H1 (cell line): Measurements from ENCODE around the gene STYXL1. TPM values are rescaled to one million over a fixed set of nuclear protein-coding genes. Genes with fewer than 3 reads are reported as not detected.

ENCODE experiments used
- NANOG ChIP-seq: IDR thresholded peaks from 2 replicates; pipeline ENCODE4 v1.6.1; 2011; ENCODE audit warnings: low read length, low read depth, mild to moderate bottlenecking, inconsistent platforms; ENCODE audit not compliant: insufficient read depth, poor library complexity, severe bottlenecking
- YY1 ChIP-seq: IDR thresholded peaks from 2 replicates; pipeline ENCODE4 v1.6.1; 2011; ENCODE audit warnings: low read depth, mild to moderate bottlenecking, low read length
- ZNF274 ChIP-seq: IDR thresholded peaks from 2 replicates; pipeline ENCODE4 v1.7.0; 2012; ENCODE audit warnings: low read length, borderline replicate concordance; ENCODE audit errors: extremely low read depth
- polyA plus RNA-seq, 7 experiments: library from polyadenylated mRNA; depleted of rRNA in 3 of 7; stranded (reverse) in 5 of 7; unstranded in 2 of 7; fragments of >200 nt in 5 of 7; fragments of 200-250 nt in 2 of 7; gene quantifications; 1 replicate in 5 of 7; 2 replicates in 1 of 7; 4 replicates in 1 of 7; pipeline versions ENCODE4 v1.2.1 to v1.2.3, GENCODE V29; 2011 to 2013; ENCODE audit warnings: missing spikeins in 2 of 7, mixed read lengths in 2 of 7
- total RNA-seq: library from RNA; stranded (reverse); fragmentation: NEBNext Ultra II Directional; extraction: Animal tissue kit (Norgen Biotek cat#: 25700); gene quantifications from 2 replicates; pipeline ENCODE4 v1.2.1, GENCODE V29; 2021

Gene STYXL1
- total and polyA plus RNA-seq, 2 of the 8 experiments (the other 6 are each of a cell fraction or from before 2014, with no cell fraction given): 32.3 to 53.9 TPM

DNA sequence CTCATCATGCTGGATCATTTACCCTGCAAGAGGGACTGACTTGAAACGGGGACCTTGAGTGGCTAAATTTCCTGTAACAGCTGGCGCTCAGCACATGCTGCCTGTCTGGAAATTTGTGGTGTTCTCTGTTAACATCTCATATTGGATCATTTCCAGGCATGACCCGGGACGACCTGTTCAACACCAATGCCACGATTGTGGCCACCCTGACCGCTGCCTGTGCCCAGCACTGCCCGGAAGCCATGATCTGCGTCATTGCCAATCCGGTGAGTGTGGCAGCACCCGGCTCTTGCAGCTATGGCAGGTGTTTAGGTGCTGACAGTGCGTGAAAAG, 10.0 kb upstream of the STYXL1 start (continued):
- no peak for TF ChIP-seq NANOG
- TF ChIP-seq YY1: no peak
- TF ChIP-seq ZNF274: no peak
